ENCODE data around the gene PEMT. TPM values are rescaled to one million over a fixed set of nuclear protein-coding genes. Genes with fewer than 3 reads are reported as not detected.

Gene PEMT
- total and polyA plus RNA-seq, 5 experiments from 2014 or later = 15.2 to 31.3 (median 27.5) TPM

- POLR2A ChIA-PET = no interaction called here
- DNase-seq (no peak), ATAC-seq (no peak)
- H3K4me3 Mint-ChIP-seq = no peak overlapping the region
- H3K27me3 Mint-ChIP-seq = no peaks in the 10 kb centered on the region
- no peaks in the 10 kb centered on the region for H3K36me3 Mint-ChIP-seq
- H3K4me1 Mint-ChIP-seq = peaks cover 0 to 17% (median 2%) of the 10 kb centered on the region in 4 donors
- H3K9me3 Mint-ChIP-seq = no peaks in the 10 kb centered on the region
- H3K27ac Mint-ChIP-seq = peak overlapping the region in 1 of 10 donors; percentile 86
Measured at GRCh38 chr17:17564896-17565295, 26.6 kb downstream of the PEMT start.

GRCh38 chr17:17564323-17564722 lies 27.2 kb downstream of the PEMT start:
- ATAC-seq (no peak), DNase-seq (no peak)
- H3K9me3 Mint-ChIP-seq = no peaks in the 10 kb centered on the region
- H3K4me1 Mint-ChIP-seq = peaks cover 0 to 17% (median 2%) of the 10 kb centered on the region in 4 donors
- POLR2A ChIA-PET = no interaction called here
- H3K27ac Mint-ChIP-seq = no peak overlapping the region
- no peaks in the 10 kb centered on the region for H3K36me3 Mint-ChIP-seq
- H3K27me3 Mint-ChIP-seq = no peaks in the 10 kb centered on the region
- no peak overlapping the region for H3K4me3 Mint-ChIP-seq

- Mint-ChIP-seq H3K27me3 (no peaks in the 10 kb centered on the region), H3K4me3 (no peak overlapping the region), H3K4me1 (peaks cover 0 to 9% (median 2%) of the 10 kb centered on the region in 4 donors), H3K9me3 (no peaks in the 10 kb centered on the region), H3K27ac (no peak overlapping the region), H3K36me3 (no peaks in the 10 kb centered on the region)
- ATAC-seq = no peak
- DNase-seq = no peak
- POLR2A ChIA-PET = no interaction called here
Measured at GRCh38 chr17:17563530-17563929, 28.0 kb downstream of the PEMT start.

GRCh38 chr17:17562146-17562511 lies 29.4 kb downstream of the PEMT start:
- peaks cover 0 to 6% (median 2%) of the 10 kb centered on the region in 4 donors for H3K4me1 Mint-ChIP-seq
- DNase-seq (no peak), ATAC-seq (no peak)
- H3K27ac Mint-ChIP-seq = no peak overlapping the region
- POLR2A ChIA-PET = interaction anchor here (0.6 kb wide), 2 partner anchors 210 to 471 kb away, joined by 4 to 5 read pairs; no protein-coding TSS in a partner anchor
- H3K27me3 Mint-ChIP-seq = no peaks in the 10 kb centered on the region
- peaks cover 0 to 2% (median 0%) of the 10 kb centered on the region in 3 donors for H3K36me3 Mint-ChIP-seq
- no peaks in the 10 kb centered on the region for H3K9me3 Mint-ChIP-seq
- H3K4me3 Mint-ChIP-seq = no peak overlapping the region

- Mint-ChIP-seq H3K9me3 (no peaks in the 10 kb centered on the region), H3K4me1 (peaks cover 0 to 6% (median 2%) of the 10 kb centered on the region in 4 donors), H3K27ac (no peak overlapping the region), H3K36me3 (peaks cover 0 to 2% (median 0%) of the 10 kb centered on the region in 3 donors), H3K4me3 (no peak overlapping the region), H3K27me3 (no peaks in the 10 kb centered on the region)
- no peak for DNase-seq
- POLR2A ChIA-PET = no interaction called here
- no peak for ATAC-seq
Measured at GRCh38 chr17:17561408-17562145, 29.9 kb downstream of the PEMT start.

GRCh38 chr17:17560975-17561374 lies 30.5 kb downstream of the PEMT start:
- DNase-seq = no peak

GRCh38 chr17:17560167-17560566 lies 31.3 kb downstream of the PEMT start:
- POLR2A ChIA-PET = no interaction called here
- Mint-ChIP-seq H3K4me1 (peaks cover 0 to 6% (median 3%) of the 10 kb centered on the region in 4 donors), H3K27ac (no peak overlapping the region), H3K36me3 (peaks cover 0 to 2% (median 0%) of the 10 kb centered on the region in 3 donors), H3K9me3 (no peaks in the 10 kb centered on the region), H3K27me3 (no peaks in the 10 kb centered on the region), H3K4me3 (no peak overlapping the region)
- DNase-seq (no peak), ATAC-seq (no peak)

More at GRCh38 chr17:17560975-17561374, 30.5 kb downstream of the PEMT start:
- no peak for ATAC-seq
- H3K9me3 Mint-ChIP-seq = no peaks in the 10 kb centered on the region
- H3K4me3 Mint-ChIP-seq = no peak overlapping the region
- H3K27ac Mint-ChIP-seq = peak overlapping the region in 1 of 10 donors; percentile 47
- H3K36me3 Mint-ChIP-seq = peaks cover 0 to 2% (median 0%) of the 10 kb centered on the region in 3 donors
- H3K27me3 Mint-ChIP-seq = no peaks in the 10 kb centered on the region
- POLR2A ChIA-PET = no interaction called here
- H3K4me1 Mint-ChIP-seq = peaks cover 0 to 6% (median 3%) of the 10 kb centered on the region in 4 donors

GRCh38 chr17:17559164-17559563 lies 32.3 kb downstream of the PEMT start:
- Mint-ChIP-seq H3K4me3 (no peak overlapping the region), H3K9me3 (no peaks in the 10 kb centered on the region), H3K36me3 (peaks cover 0 to 2% (median 0%) of the 10 kb centered on the region in 3 donors), H3K27ac (no peak overlapping the region), H3K4me1 (peaks cover 0 to 6% (median 3%) of the 10 kb centered on the region in 4 donors), H3K27me3 (no peaks in the 10 kb centered on the region)
- ATAC-seq (no peak), DNase-seq (no peak)
- POLR2A ChIA-PET = no interaction called here

- H3K36me3 Mint-ChIP-seq = peaks cover 0 to 2% (median 0%) of the 10 kb centered on the region in 3 donors
- no peak for ATAC-seq
- H3K4me1 Mint-ChIP-seq = peaks cover 0 to 6% (median 3%) of the 10 kb centered on the region in 4 donors
- H3K27me3 Mint-ChIP-seq = no peaks in the 10 kb centered on the region
- no peak for DNase-seq
- H3K9me3 Mint-ChIP-seq = no peaks in the 10 kb centered on the region
- H3K27ac Mint-ChIP-seq = no peak overlapping the region
- no peak overlapping the region for H3K4me3 Mint-ChIP-seq
- POLR2A ChIA-PET = interaction anchor here (0.7 kb wide), 1 partner anchor 97 kb away, joined by 5 read pairs; no protein-coding TSS in a partner anchor
Measured at GRCh38 chr17:17558431-17558830, 33.1 kb downstream of the PEMT start.

GRCh38 chr17:17557796-17558195 lies 33.7 kb downstream of the PEMT start:
- Mint-ChIP-seq H3K9me3 (no peaks in the 10 kb centered on the region), H3K27me3 (no peaks in the 10 kb centered on the region), H3K27ac (peak overlapping the region in 1 of 10 donors; percentile 44), H3K4me3 (no peak overlapping the region), H3K36me3 (peaks cover 0 to 2% (median 0%) of the 10 kb centered on the region in 3 donors), H3K4me1 (peaks cover 0 to 6% (median 3%) of the 10 kb centered on the region in 4 donors)
- DNase-seq = no peak
- POLR2A ChIA-PET = interaction anchor here (0.7 kb wide), 1 partner anchor 98 kb away, joined by 5 read pairs; no protein-coding TSS in a partner anchor
- no peak for ATAC-seq

- ATAC-seq = no peak
- POLR2A ChIA-PET = no interaction called here
Measured at GRCh38 chr17:17556671-17557070, 34.8 kb downstream of the PEMT start.

GRCh38 chr17:17555906-17556305 lies 35.6 kb downstream of the PEMT start:
- ATAC-seq = no peak
- Mint-ChIP-seq H3K4me3 (no peak overlapping the region), H3K36me3 (peaks cover 0 to 2% (median 0%) of the 10 kb centered on the region in 3 donors), H3K4me1 (peaks cover 0 to 6% (median 3%) of the 10 kb centered on the region in 4 donors), H3K27me3 (no peaks in the 10 kb centered on the region), H3K27ac (no peak overlapping the region), H3K9me3 (no peaks in the 10 kb centered on the region)
- no peak for DNase-seq
- POLR2A ChIA-PET = no interaction called here

More at GRCh38 chr17:17556671-17557070, 34.8 kb downstream of the PEMT start:
- no peak for DNase-seq
- no peaks in the 10 kb centered on the region for H3K9me3 Mint-ChIP-seq
- peaks cover 0 to 2% (median 0%) of the 10 kb centered on the region in 3 donors for H3K36me3 Mint-ChIP-seq
- H3K27ac Mint-ChIP-seq = peak overlapping the region in 1 of 10 donors; percentile 75
- no peak overlapping the region for H3K4me3 Mint-ChIP-seq
- H3K27me3 Mint-ChIP-seq = no peaks in the 10 kb centered on the region
- H3K4me1 Mint-ChIP-seq = peaks cover 0 to 6% (median 3%) of the 10 kb centered on the region in 4 donors

- H3K27me3 Mint-ChIP-seq = no peaks in the 10 kb centered on the region
- H3K9me3 Mint-ChIP-seq = no peaks in the 10 kb centered on the region
- POLR2A ChIA-PET = no interaction called here
- H3K4me1 Mint-ChIP-seq = peaks cover 0 to 6% (median 3%) of the 10 kb centered on the region in 4 donors
- ATAC-seq = no peak
- H3K4me3 Mint-ChIP-seq = no peak overlapping the region
- H3K27ac Mint-ChIP-seq = no peak overlapping the region
- H3K36me3 Mint-ChIP-seq = peaks cover 0 to 2% (median 0%) of the 10 kb centered on the region in 3 donors
- peak in 1 of 10 donors; percentile 52 for DNase-seq
Measured at GRCh38 chr17:17555151-17555550, 36.4 kb downstream of the PEMT start.

All from naive thymus-derived CD8-positive, alpha-beta T cell (primary cell).